GM12872 (cell line): ENCODE measurements around the gene OLFML2B.

Experiments used
- CTCF ChIP-seq: IDR thresholded peaks from 3 replicates; pipeline ENCODE4 v1.5.1; 2011; ENCODE audit warnings: low read depth, mild to moderate bottlenecking, low read length, moderate library complexity; ENCODE audit not compliant: insufficient read depth

The OLFML2B gene

GRCh38 chr1:161973924-161974845 is 49.5 kb downstream of the OLFML2B start:
- no peak for TF ChIP-seq CTCF

- TF ChIP-seq CTCF: no peak
Observed at GRCh38 chr1:161972828-161973227, 50.8 kb downstream of the OLFML2B start.

GRCh38 chr1:161970633-161971032 is 53.0 kb downstream of the OLFML2B start:
- no peak for TF ChIP-seq CTCF

- no peak for TF ChIP-seq CTCF
Observed at GRCh38 chr1:161970036-161970435, 53.6 kb downstream of the OLFML2B start.

GRCh38 chr1:161966067-161966466 is 57.6 kb downstream of the OLFML2B start:
- no peak for TF ChIP-seq CTCF

GRCh38 chr1:161962091-161962887 is 61.4 kb downstream of the OLFML2B start:
- TF ChIP-seq CTCF: no peak

- TF ChIP-seq CTCF: no peak
Observed at GRCh38 chr1:161958425-161958824, 65.2 kb downstream of the OLFML2B start.
